Right lobe of liver (tissue), 6 donors: Measurements from ENCODE around the gene RNF121. TPM values are rescaled to one million over a fixed set of nuclear protein-coding genes. Genes with fewer than 3 reads are reported as not detected.

Source experiments
- ATAC-seq, 4 donors: fragments of 200-7000 bp; cut with Tn5 transposase; one replicate each; pipeline ENCODE4 v1.9.1; 2020; ENCODE audit warnings: mild to moderate bottlenecking in 4 of 4, moderate library complexity in 4 of 4
- DNase-seq, 3 donors: peaks; one replicate each; pipeline ENCODE4 v3.0.0-alpha.2; 2020
- H3K27ac ChIP-seq, 3 donors: fragments of 200-600 bp; one replicate each; pipeline ENCODE4 v1.8.0; 2022
- H3K27me3 ChIP-seq, 2 donors: fragments of 200-600 bp; one replicate each; pipeline ENCODE4 v1.8.0; 2022
- H3K36me3 ChIP-seq, 4 donors: fragments of 200-600 bp; sonication (generic) in 1 of 4; one replicate each; pipeline versions ENCODE4 v1.5.1 to v1.8.0; 2017 to 2022; ENCODE audit warnings: control low read depth in 1 of 4
- H3K4me1 ChIP-seq, 4 donors: fragments of 200-600 bp; sonication (generic) in 1 of 4; one replicate each; pipeline versions ENCODE4 v1.5.1 to v1.8.0; 2017 to 2022; ENCODE audit warnings: control low read depth in 1 of 4
- H3K4me3 ChIP-seq, 3 donors: fragments of 200-600 bp; one replicate each; pipeline ENCODE4 v1.8.0; 2022
- H3K9me3 ChIP-seq, 4 donors: fragments of 200-600 bp; sonication (generic) in 1 of 4; one replicate each; pipeline versions ENCODE4 v1.5.1 to v1.8.0; 2017 to 2022; ENCODE audit warnings: control low read depth in 1 of 4
- CTCF ChIP-seq, 4 donors: fragments of 200-600 bp in 3 of 4; fragments of 450-650 bp in 1 of 4; IDR thresholded peaks; one replicate each; pipeline versions ENCODE4 v1.5.1 to v1.8.0; 2016 to 2022; ENCODE audit warnings: antibody characterized with exemption in 4 of 4, mild to moderate bottlenecking in 2 of 4
- POLR2A ChIP-seq: fragments of 450-650 bp; IDR thresholded peaks from one replicate; pipeline ENCODE4 v1.6.1; 2017; ENCODE audit warnings: antibody characterized with exemption, mild to moderate bottlenecking
- WGBS: methylation state at CpG from one replicate; pipeline ENCODE4 v1.1.6; 2018; ENCODE audit warnings: low coverage, low lambda C conversion rate; ENCODE audit not compliant: insufficient coverage; ENCODE audit errors: missing lambda C conversion rate; 5-methylcytosine and 5-hydroxymethylcytosine counted together
- intact Hi-C, 2 donors: fragments of 100-400 bp; cut with DNase I; formaldehyde crosslinking; loops; one replicate each; pipeline versions ENCODE4 v1.11.2 to v1.14.1; 2022
- total RNA-seq, 6 experiments: library from RNA; depleted of rRNA in 2 of 6; stranded (reverse); fragments of >200 nt in 2 of 6; fragmentation: NEBNext Ultra II Directional in 3 of 6; extraction: Animal tissue kit (Norgen Biotek cat#: 25700) in 3 of 6; gene quantifications; one replicate each; pipeline versions ENCODE4 v1.1.0 to v1.2.4, GENCODE V29; 2016 to 2023
- donor health status: DM: no; HTN: yes; CAD: no.
- donor health status: DM: no; HTN: no; CAD: no.
- donor health status: DM: no; HTN: no; CAD: no.
- donor health status: DM: no; HTN: yes; CAD: no.
- donor health status: DM: no; HTN: yes; CAD: no.

Gene RNF121
- total RNA-seq, 6 experiments from 2014 or later, result 14.8 to 23.7 (median 18.9) TPM

DNA sequence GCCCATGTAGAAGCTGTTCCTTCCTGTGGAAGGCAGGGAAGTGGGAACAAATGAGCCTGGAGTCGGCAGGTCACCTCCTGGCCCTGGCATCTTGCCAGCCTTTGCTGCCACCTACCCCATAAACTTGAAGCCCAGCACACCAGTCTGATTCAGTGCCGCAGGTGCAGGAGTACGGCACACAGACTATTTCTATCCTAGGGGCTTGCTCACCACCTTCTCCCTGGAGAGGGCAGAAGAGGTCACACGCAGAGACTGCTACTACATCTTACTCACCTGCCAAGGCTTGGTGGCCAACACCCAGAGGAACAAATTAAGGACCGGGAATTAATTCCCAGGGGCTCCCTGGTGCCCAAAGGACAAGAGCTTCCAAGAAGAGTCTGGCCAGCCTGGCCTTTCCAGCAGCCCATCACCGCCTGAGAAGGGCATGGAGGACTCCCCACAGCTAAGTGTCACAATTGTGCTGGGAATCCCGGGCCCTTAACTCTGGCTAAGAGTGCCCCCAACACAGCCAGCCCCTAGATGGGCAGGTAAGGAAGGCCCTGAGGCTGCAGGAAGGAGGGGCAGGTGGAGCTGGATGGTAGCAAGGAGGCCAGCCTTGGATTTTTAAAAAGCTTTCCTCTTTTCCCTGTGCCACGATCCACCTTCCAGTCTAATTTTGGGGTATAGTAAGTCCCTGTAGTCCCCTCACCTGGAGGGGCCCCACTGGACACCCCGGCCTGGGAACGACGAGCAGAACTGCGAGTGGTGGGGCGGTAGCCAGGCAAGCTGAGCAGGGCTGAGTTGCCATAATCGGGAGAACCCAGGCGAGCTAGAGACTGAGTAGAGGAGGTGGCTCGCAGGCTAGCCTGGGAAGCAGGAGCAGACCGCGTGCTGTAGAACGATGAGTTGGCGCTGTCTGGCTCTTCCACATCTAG, 76.8 kb downstream of the RNF121 start:
- Histone ChIP-seq H3K4me1 (no peaks in the 10 kb centered on the region), H3K4me3 (no peak overlapping the region), H3K27ac (no peak overlapping the region), H3K36me3 (peaks cover 12 to 84% (median 49%) of the 10 kb centered on the region in 4 donors), H3K9me3 (no peaks in the 10 kb centered on the region), H3K27me3 (no peaks in the 10 kb centered on the region)
- WGBS, result 91% methylated on average over 12 of the region's 20 CpGs
- DNase-seq (no peak), ATAC-seq (no peak)
- TF ChIP-seq CTCF (IDR thresholded peaks at IDR 0.05), result no peak
- intact Hi-C loops, result no loop called here

GRCh38 chr11:72006309-72007088, 77.7 kb downstream of the RNF121 start:
- no peaks in the 10 kb centered on the region for H3K4me1 ChIP-seq
- intact Hi-C loops, result no loop called here
- H3K4me3 ChIP-seq, result no peak overlapping the region
- 85% methylated on average over 3 of the region's 8 CpGs for WGBS
- no peak overlapping the region for H3K27ac ChIP-seq
- no peak for ATAC-seq
- TF ChIP-seq CTCF (IDR thresholded peaks at IDR 0.05) (no peak), POLR2A (no peak)
- H3K36me3 ChIP-seq, result peaks cover 12 to 85% (median 54%) of the 10 kb centered on the region in 4 donors
- DNase-seq, result no peak
- no peaks in the 10 kb centered on the region for H3K9me3 ChIP-seq
- H3K27me3 ChIP-seq, result no peaks in the 10 kb centered on the region

DNA sequence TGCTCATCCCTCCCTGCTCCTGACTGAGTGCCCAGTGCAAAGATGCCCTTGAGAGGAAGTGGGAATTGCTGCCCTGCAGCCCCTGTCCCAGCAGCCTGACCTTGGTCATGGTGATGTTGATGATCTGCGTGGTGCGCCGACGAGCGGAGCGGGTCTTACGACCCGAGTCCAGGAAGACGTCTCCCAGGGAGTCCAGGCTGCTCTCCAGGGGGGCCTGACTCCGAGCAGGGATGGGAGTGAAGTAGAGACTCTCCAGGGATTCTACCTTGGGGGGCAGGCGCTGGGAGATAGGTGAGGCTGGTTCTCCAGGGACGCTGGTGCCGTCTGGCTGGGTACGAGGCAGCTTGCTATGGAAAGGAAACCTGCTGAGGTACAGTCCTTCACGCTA, 78.2 kb downstream of the RNF121 start:
- DNase-seq, result no peak
- TF ChIP-seq POLR2A, result no peak
- TF ChIP-seq CTCF (IDR thresholded peaks at IDR 0.05), result no peak

DNA sequence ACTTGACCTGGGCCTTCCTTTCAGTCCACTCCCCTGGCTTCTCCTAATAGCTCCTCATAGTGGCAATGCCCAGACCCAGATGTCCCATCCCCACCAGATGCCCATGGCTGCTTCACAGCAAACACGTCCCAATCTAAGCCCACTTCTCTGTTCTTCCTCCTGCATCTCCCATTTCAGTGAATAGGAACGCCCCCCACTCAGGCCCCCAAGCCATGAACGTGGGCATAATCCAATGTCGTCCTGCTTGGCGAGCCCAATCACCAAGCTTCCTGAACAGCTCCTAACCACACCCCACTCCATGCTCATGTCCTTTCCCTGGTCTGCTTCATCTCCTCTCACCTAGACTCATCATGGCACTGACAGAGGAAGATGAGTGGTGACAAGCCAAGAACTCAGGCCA, 78.7 kb downstream of the RNF121 start:
- intact Hi-C loops, result no loop called here
- H3K27me3 ChIP-seq, result no peaks in the 10 kb centered on the region
- ATAC-seq (no peak), DNase-seq (no peak)
- H3K27ac ChIP-seq, result no peak overlapping the region
- TF ChIP-seq CTCF (IDR thresholded peaks at IDR 0.05) (no peak), POLR2A (no peak)
- 87% methylated on average over 3 of the region's 5 CpGs for WGBS
- H3K4me3 ChIP-seq, result no peak overlapping the region
- peaks cover 12 to 88% (median 60%) of the 10 kb centered on the region in 4 donors for H3K36me3 ChIP-seq
- peaks cover 0 to 4% (median 0%) of the 10 kb centered on the region in 4 donors for H3K4me1 ChIP-seq
- no peaks in the 10 kb centered on the region for H3K9me3 ChIP-seq

More for the DNA sequence above, 78.2 kb downstream of the RNF121 start:
- Histone ChIP-seq H3K27ac (no peak overlapping the region), H3K4me1 (no peaks in the 10 kb centered on the region), H3K9me3 (no peaks in the 10 kb centered on the region), H3K27me3 (no peaks in the 10 kb centered on the region), H3K36me3 (peaks cover 12 to 86% (median 58%) of the 10 kb centered on the region in 4 donors), H3K4me3 (no peak overlapping the region)
- intact Hi-C loops, result no loop called here
- ATAC-seq, result no peak
- whole genome bisulfite sequencing, result 87% methylated on average over 10 of the region's 15 CpGs
